A673 (cell line): ENCODE results near the gene CCDC157. TPM values are rescaled to one million over a fixed set of nuclear protein-coding genes. Genes with fewer than 3 reads are reported as not detected.

Source experiments
- BruUV-seq: library from RNA; stranded (reverse); fragments of 400-500 nt; replicated peaks from 2 replicates; lab custom pipeline; 2021; lab: Mats Ljungman, UMichigan
- CTCF ChIA-PET: fragments of 300-600 bp; sonication (Branson Sonifier 250); formaldehyde crosslinking; loops from one replicate; lab custom pipeline; 2022; ENCODE audit warnings: antibody characterized with exemption; lab: Charles Lee
- POLR2A ChIA-PET: fragments of 300-600 bp; sonication (Branson Sonifier 250); formaldehyde crosslinking; loops from one replicate; lab custom pipeline; 2022; ENCODE audit warnings: antibody characterized with exemption; ENCODE audit not compliant: low non-redundant PET; lab: Charles Lee
- DNase-seq: peaks from one replicate; pipeline ENCODE4 v3.0.0-alpha.2; 2015; ENCODE audit warnings: low spot score
- H3K27ac ChIP-seq: fragments of 200-600 bp; sonication (generic); 2 replicates; pipeline ENCODE4 v1.5.1; 2016; ENCODE audit warnings: mixed run types, low read depth, mild to moderate bottlenecking, mixed read lengths, antibody characterized with exemption, low read length; ENCODE audit not compliant: poor library complexity, severe bottlenecking
- H3K27me3 ChIP-seq: fragments of 200-600 bp; sonication (generic); replicated peaks from 2 replicates; pipeline ENCODE4 v1.6.1; 2017; ENCODE audit warnings: mixed run types, low read depth, mild to moderate bottlenecking, mixed read lengths, antibody characterized with exemption, low read length; ENCODE audit not compliant: insufficient read depth, poor library complexity
- H3K36me3 ChIP-seq: fragments of 200-600 bp; sonication (generic); 2 replicates; pipeline ENCODE4 v1.6.1; 2016; ENCODE audit warnings: mixed run types, mild to moderate bottlenecking, mixed read lengths, antibody characterized with exemption, low read length; ENCODE audit not compliant: insufficient read depth, poor library complexity, severe bottlenecking
- H3K4me1 ChIP-seq: fragments of 200-600 bp; sonication (generic); 2 replicates; pipeline ENCODE4 v1.6.1; 2017; ENCODE audit warnings: mixed run types, mild to moderate bottlenecking, mixed read lengths, antibody characterized with exemption, low read length; ENCODE audit not compliant: insufficient read depth, poor library complexity, severe bottlenecking
- H3K4me3 ChIP-seq: fragments of 200-600 bp; sonication (generic); 2 replicates; pipeline ENCODE4 v1.5.1; 2016; ENCODE audit warnings: low read depth, mixed run types, mild to moderate bottlenecking, mixed read lengths, low read length; ENCODE audit not compliant: poor library complexity, severe bottlenecking
- H3K9me3 ChIP-seq: fragments of 200-600 bp; sonication (generic); 2 replicates; pipeline ENCODE4 v1.6.1; 2016; ENCODE audit warnings: mixed run types, low read depth, mild to moderate bottlenecking, mixed read lengths, antibody characterized with exemption, low read length; ENCODE audit not compliant: poor library complexity, severe bottlenecking
- CTCF ChIP-seq: fragments of 300-800, 200-600 bp; sonication (generic); conservative IDR thresholded peaks from 2 replicates; pipeline ENCODE4 v1.5.1; 2017; ENCODE audit warnings: low read depth, mild to moderate bottlenecking, antibody characterized with exemption, low read length, moderate library complexity, mixed read lengths
- EZH2 ChIP-seq: fragments of 200-600 bp; sonication (generic); IDR thresholded peaks from 2 replicates; pipeline ENCODE4 v1.6.1; 2017; ENCODE audit warnings: borderline replicate concordance, low read depth, mild to moderate bottlenecking, mixed read lengths, antibody characterized with exemption, low read length; ENCODE audit not compliant: poor library complexity, severe bottlenecking
- intact Hi-C: fragments of 100-400 bp; cut with micrococcal nuclease; formaldehyde crosslinking; loops from one replicate; pipeline ENCODE4 v1.10.0; 2022; ENCODE audit not compliant: unreplicated experiment
- total RNA-seq: library from RNA; stranded (reverse); gene quantifications from 2 replicates; pipeline ENCODE4 v1.2.3, GENCODE V29; 2021

CCDC157 gene
- total RNA-seq, 1 experiment from 2014 or later: 5.7 TPM

- Histone ChIP-seq H3K27me3 (no peaks in the 10 kb centered on the region), H3K4me3 (no peak overlapping the region), H3K36me3 (no peaks in the 10 kb centered on the region), H3K9me3 (no peaks in the 10 kb centered on the region), H3K27ac (no peak overlapping the region), H3K4me1 (no peaks in the 10 kb centered on the region)
- TF ChIP-seq EZH2 (no peak), CTCF (no peak)
- no TSS peak for BruUV-seq
- DNase-seq: no peak
- intact Hi-C loops: no loop called here
- ChIA-PET POLR2A (no interaction called here), CTCF (no interaction called here)
These were observed 44.8 kb upstream of the CCDC157 start for GRCh38 chr22:30312053-30312452.

GRCh38 chr22:30313527-30314363 is 43.1 kb upstream of the CCDC157 start:
- Histone ChIP-seq H3K9me3 (no peaks in the 10 kb centered on the region), H3K27me3 (no peaks in the 10 kb centered on the region), H3K27ac (no peak overlapping the region), H3K4me1 (no peaks in the 10 kb centered on the region), H3K4me3 (no peak overlapping the region), H3K36me3 (no peaks in the 10 kb centered on the region)
- POLR2A ChIA-PET: no interaction called here
- intact Hi-C loops: no loop called here
- DNase-seq: no peak
- TF ChIP-seq EZH2: no peak
- TF ChIP-seq CTCF: no peak
- CTCF ChIA-PET: no interaction called here
- no TSS peak for BruUV-seq

GRCh38 chr22:30314915-30315314 is 41.9 kb upstream of the CCDC157 start:
- DNase-seq: no peak

More at GRCh38 chr22:30314915-30315314, 41.9 kb upstream of the CCDC157 start:
- H3K27ac ChIP-seq: no peak overlapping the region
- ChIA-PET CTCF (no interaction called here), POLR2A (no interaction called here)
- intact Hi-C loops: no loop called here
- no peak overlapping the region for H3K4me3 ChIP-seq
- H3K4me1 ChIP-seq: no peaks in the 10 kb centered on the region
- no TSS peak for BruUV-seq
- TF ChIP-seq CTCF (no peak), EZH2 (no peak)
- H3K9me3 ChIP-seq: no peaks in the 10 kb centered on the region
- no peaks in the 10 kb centered on the region for H3K36me3 ChIP-seq
- no peaks in the 10 kb centered on the region for H3K27me3 ChIP-seq
